Measurements from ENCODE around the gene GALNT2. TPM values are rescaled to one million over a fixed set of nuclear protein-coding genes. Genes with fewer than 3 reads are reported as not detected.

Gene GALNT2
- total and polyA plus RNA-seq, 2 experiments from 2014 or later: 17.8 to 48.3 TPM

DNA sequence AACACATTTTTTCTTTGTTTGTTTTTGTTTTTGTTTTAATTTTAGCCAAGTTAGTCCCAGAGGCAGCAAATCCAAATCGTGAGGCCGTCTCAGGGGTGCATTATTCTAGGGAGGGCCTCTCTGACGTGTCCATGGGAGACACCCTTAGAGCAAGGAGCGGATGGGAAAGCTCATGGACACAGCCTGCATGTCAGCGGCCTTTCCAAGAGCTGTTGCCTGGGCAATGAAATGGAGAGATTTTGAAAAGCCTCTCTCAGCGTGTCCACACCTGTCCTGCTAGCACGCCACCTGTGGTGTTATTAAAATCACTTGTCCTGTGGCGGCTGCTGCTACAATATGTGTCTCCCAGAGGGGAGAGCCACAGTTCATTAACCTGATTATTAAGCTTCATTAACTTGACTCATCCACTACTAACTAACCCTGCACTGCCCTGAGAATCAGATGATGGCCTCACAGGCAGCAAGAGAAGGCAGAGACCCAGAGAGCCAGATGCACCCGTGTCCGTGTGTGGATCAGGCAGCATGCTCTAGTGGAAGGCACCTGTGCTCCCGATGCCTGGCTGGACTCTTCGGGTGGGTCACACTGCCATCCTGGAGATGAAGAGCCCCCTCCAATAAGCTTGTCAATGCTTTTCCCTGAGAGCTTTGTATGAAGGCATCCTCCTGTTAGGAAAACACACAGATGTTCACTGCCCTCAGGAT, 225.8 kb downstream of the GALNT2 start:
- Histone ChIP-seq H3K4me1 (ENCODE audit: insufficient read depth) (peaks cover 24% of the 10 kb centered on the region), H3K79me2 (replicated peaks; ENCODE audit: insufficient read depth) (no peaks in the 10 kb centered on the region), H3K4me2 (peak overlapping the region; percentile 91), H3F3A (replicated peaks; ENCODE audit: low read depth) (0 out of 2 replicates have a peak, but pooled peaks cover 2% of the 10 kb centered on the region), H3K4me3 (peak overlapping the region; percentile 80), H3K27ac (ENCODE audit: low read depth) (no peak overlapping the region), H3K36me3 (ENCODE audit: insufficient read depth) (no peaks in the 10 kb centered on the region), H3K9me2 (ENCODE audit: insufficient read depth) (peaks cover 4% of the 10 kb centered on the region; the same call in 1 of the 2 replicates), H2AFZ (peak overlapping the region; percentile 95), H3K27me3 (ENCODE audit: insufficient read depth) (peaks cover 7% of the 10 kb centered on the region), H4K20me1 (replicated peaks; ENCODE audit: insufficient read depth) (no peaks in the 10 kb centered on the region)
- TF ChIP-seq POLR2AphosphoS5 (IDR thresholded peaks at IDR 0.05; ENCODE audit: low read depth): no peak
- TF ChIP-seq ETS1 (IDR thresholded peaks at IDR 0.05): no peak
- TF ChIP-seq STAT1 (IDR thresholded peaks at IDR 0.05; ENCODE audit: unreplicated experiment): no peak
- no peak for TF ChIP-seq REST (IDR thresholded peaks at IDR 0.05; ENCODE audit: unreplicated experiment)
- TF ChIP-seq ZNF331 (CRISPR knock-in tag; IDR thresholded peaks at IDR 0.05; ENCODE audit: low read depth): no peak
- TF ChIP-seq EZH2phosphoT487 (IDR thresholded peaks at IDR 0.05; ENCODE audit: unreplicated experiment): no peak
- TF ChIP-seq CREB1 (CRISPR knock-in tag; IDR thresholded peaks at IDR 0.05; ENCODE audit: low read depth): no peak
- TF ChIP-seq NANOG (IDR thresholded peaks at IDR 0.05; ENCODE audit: borderline replicate concordance): no peak
- no peak for TF ChIP-seq ZNF462 (CRISPR knock-in tag; IDR thresholded peaks at IDR 0.05)
- DNase-seq (ENCODE audit: low spot score) (no peak), ATAC-seq (peak; percentile 46)
- H3K4me1 Mint-ChIP-seq: peaks cover 29% of the 10 kb centered on the region
- peaks cover 9% of the 10 kb centered on the region for H3K27me3 Mint-ChIP-seq (ENCODE audit: insufficient read depth, low read depth, poor library complexity)
- H3K27ac Mint-ChIP-seq: no peak overlapping the region
- no peaks in the 10 kb centered on the region for H3K9me3 Mint-ChIP-seq
- H3K36me3 Mint-ChIP-seq (ENCODE audit: low read depth): no peaks in the 10 kb centered on the region
- H3K4me3 Mint-ChIP-seq: peak overlapping the region; percentile 75

Measured in GM23338 (cell line).